Central memory CD4-positive, alpha-beta T cell (primary cell): Measurements from ENCODE around the gene ERRFI1.
"Not testable (repeated sequence)": the region's sequence is repeated elsewhere in the genome, so short reads cannot be mapped to it uniquely, and the experiment has no call there.

ENCODE experiments used
- DNase-seq: peaks from one replicate; pipeline ENCODE4 v3.0.0; 2022

ERRFI1 gene

DNA sequence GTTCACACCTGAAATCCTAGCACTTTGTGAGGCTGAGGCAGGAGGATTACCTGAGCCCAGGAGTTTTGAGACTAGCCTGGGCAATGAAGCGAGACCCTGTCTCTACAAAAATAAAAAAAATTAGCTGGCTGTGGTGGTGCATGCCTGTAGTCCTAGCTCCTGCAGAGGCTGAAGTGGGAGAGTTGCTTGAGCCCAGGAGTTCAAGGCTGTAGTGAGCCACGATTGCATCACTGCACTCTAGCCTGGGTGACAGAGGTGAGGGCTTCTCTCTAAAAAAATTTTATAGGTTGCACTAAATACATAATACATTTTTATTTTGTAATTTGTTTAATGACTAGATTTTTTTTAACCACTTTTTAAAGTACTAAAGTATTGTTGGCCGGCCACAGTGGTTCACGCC, 58.5 kb downstream of the ERRFI1 start:
- no peak for DNase-seq

DNA sequence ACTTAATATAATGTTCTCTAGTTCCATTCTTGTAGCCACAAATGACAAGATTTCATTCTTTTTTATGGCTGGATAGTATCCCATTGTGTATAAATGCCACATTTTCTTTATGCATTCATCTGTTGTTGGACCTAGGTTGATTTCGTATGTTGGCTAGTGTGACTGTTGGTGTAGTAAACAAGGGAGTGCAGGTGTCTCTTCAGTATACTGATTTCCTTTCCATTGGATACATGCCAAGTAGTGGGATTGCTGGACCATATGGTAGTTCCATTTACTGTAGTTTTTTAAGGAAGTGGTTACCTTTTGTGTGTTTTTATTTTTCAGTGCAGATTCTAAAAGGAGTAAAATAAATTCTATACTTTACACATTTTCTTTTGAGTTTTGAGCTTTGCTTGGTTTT, 58.9 kb downstream of the ERRFI1 start:
- no peak for DNase-seq

DNA sequence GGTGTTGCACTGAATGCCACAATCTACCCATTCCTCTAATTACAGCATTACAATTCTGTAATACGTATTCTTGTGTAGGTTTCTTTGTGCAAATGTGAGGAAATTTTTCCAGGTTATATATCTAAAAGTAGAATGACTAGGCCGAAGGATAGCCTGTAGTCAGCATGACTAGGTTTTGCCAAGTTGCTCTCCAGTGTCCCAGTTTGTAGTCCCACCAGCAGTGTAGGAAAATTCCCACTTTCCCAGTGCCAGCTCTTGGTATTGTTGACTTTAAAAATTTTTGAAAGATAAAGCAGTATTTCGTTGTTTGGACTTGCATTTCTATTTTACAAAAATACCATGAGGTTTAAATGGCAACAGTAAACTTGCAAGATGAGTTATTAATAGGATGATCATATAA, 61.6 kb downstream of the ERRFI1 start:
- no peak for DNase-seq

DNA sequence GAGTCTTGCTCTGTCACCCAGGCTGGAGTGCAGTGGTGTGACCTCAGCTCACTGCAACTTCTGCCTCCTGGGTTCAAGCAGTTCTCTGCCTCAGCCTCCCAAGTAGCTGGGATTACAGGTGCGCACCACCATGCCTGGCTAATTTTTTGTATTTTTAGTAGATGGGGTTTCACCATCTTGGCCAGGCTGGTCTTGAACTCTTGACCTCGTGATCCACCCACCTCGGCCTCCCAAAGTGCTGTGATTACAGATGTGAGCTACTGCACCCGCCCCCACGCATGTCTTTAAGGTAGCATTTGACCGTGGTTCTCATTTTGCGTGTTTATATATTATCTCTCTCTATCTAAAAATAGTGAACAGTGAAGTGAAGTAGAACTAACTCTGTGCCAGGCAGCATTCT, 62.3 kb downstream of the ERRFI1 start:
- not testable (repeated sequence) for DNase-seq

GRCh38 chr1:7963378-7963730, 62.8 kb downstream of the ERRFI1 start:
- DNase-seq, result not testable (repeated sequence)

DNA sequence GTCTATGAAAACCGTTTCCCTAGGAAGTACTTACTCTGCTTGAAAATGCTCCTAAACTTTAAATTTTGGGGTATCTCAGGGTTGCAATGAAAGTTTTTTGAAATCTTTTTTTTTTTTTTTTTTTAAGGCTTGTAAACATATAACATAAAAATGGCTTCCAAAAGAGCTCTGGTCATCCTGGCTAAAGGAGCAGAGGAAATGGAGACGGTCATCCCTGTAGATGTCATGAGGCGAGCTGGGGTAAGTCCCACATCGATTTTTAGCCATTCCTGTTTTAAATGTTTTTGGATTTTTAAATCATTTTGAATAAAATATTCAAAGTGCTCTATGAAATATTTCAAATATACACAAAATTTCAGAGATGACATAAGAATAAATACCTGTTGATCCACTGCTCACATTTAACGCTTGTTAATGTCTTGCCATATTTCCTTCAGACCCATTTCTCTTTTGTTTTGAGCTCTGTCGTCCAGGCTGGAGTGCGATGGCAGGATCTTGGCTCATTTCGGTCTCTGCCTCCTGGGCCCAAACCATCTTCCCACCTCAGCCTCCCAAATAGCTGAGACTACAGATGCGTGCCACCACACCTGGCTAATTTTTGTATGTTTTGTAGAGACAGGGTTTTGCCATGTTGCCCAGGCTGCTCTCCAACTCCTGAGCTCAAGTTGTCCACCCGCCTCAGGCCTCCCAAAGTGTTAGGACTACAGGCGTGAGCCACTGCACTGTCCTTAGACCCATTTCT, 63.3 kb downstream of the ERRFI1 start:
- no peak for DNase-seq

GRCh38 chr1:7962014-7962335, 64.1 kb downstream of the ERRFI1 start:
- no peak for DNase-seq
